Chondrocyte (in vitro differentiated cells): ENCODE measurements around the gene EXOC3L1. TPM values are rescaled to one million over a fixed set of nuclear protein-coding genes. Genes with fewer than 3 reads are reported as not detected.

Source experiments
- DNase-seq: peaks from one replicate; pipeline ENCODE4 v3.0.0; 2021; ENCODE audit warnings: mixed read lengths, low spot score
- H3K27ac Mint-ChIP-seq: one replicate; pipeline ENCODE4 v1.8.0; 2021; ENCODE audit warnings: mild to moderate bottlenecking, moderate library complexity, mixed read lengths; ENCODE audit not compliant: unreplicated experiment
- H3K27me3 Mint-ChIP-seq: 2 replicates; pipeline ENCODE4 v1.8.0; 2021; ENCODE audit warnings: low read depth, mixed read lengths
- H3K36me3 Mint-ChIP-seq: 2 replicates; pipeline ENCODE4 v1.8.0; 2021; ENCODE audit warnings: low read depth, mixed read lengths
- H3K4me1 Mint-ChIP-seq: 2 replicates; pipeline ENCODE4 v1.8.0; 2021; ENCODE audit warnings: low read depth, mild to moderate bottlenecking, mixed read lengths
- H3K4me3 Mint-ChIP-seq: one replicate; pipeline ENCODE4 v1.8.0; 2021; ENCODE audit warnings: mild to moderate bottlenecking, moderate library complexity, mixed read lengths; ENCODE audit not compliant: unreplicated experiment
- H3K9me3 Mint-ChIP-seq: 2 replicates; pipeline ENCODE4 v1.8.0; 2021; ENCODE audit warnings: low read depth, mixed read lengths
- total RNA-seq: library from RNA; stranded (reverse); gene quantifications from 3 replicates; pipeline ENCODE4 v1.2.1, GENCODE V29; 2021
- TF ChIP-seq, protein P1 (sequence below): fragments of 200-600 bp; sonication (generic); IDR thresholded peaks from 2 replicates; pipeline ENCODE4 v1.5.0; 2021; ENCODE audit warnings: antibody characterized with exemption, mild to moderate bottlenecking, moderate library complexity

The EXOC3L1 gene
- total RNA-seq, 1 donor from 2014 or later: not detected

GRCh38 chr16:67174706-67175231 is 15.2 kb downstream of the EXOC3L1 start:
- no peaks in the 10 kb centered on the region for H3K9me3 Mint-ChIP-seq
- peak; percentile 89 for DNase-seq
- H3K36me3 Mint-ChIP-seq: peaks cover 1% of the 10 kb centered on the region
- H3K4me1 Mint-ChIP-seq: peaks cover 48% of the 10 kb centered on the region
- peak overlapping the region; percentile 83 for H3K4me3 Mint-ChIP-seq
- TF ChIP-seq, protein P1, sequence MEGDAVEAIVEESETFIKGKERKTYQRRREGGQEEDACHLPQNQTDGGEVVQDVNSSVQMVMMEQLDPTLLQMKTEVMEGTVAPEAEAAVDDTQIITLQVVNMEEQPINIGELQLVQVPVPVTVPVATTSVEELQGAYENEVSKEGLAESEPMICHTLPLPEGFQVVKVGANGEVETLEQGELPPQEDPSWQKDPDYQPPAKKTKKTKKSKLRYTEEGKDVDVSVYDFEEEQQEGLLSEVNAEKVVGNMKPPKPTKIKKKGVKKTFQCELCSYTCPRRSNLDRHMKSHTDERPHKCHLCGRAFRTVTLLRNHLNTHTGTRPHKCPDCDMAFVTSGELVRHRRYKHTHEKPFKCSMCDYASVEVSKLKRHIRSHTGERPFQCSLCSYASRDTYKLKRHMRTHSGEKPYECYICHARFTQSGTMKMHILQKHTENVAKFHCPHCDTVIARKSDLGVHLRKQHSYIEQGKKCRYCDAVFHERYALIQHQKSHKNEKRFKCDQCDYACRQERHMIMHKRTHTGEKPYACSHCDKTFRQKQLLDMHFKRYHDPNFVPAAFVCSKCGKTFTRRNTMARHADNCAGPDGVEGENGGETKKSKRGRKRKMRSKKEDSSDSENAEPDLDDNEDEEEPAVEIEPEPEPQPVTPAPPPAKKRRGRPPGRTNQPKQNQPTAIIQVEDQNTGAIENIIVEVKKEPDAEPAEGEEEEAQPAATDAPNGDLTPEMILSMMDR: no peak
- no peak overlapping the region for H3K27ac Mint-ChIP-seq
- H3K27me3 Mint-ChIP-seq: no peaks in the 10 kb centered on the region

GRCh38 chr16:67173808-67174705 is 15.9 kb downstream of the EXOC3L1 start:
- H3K27me3 Mint-ChIP-seq: no peaks in the 10 kb centered on the region

DNA sequence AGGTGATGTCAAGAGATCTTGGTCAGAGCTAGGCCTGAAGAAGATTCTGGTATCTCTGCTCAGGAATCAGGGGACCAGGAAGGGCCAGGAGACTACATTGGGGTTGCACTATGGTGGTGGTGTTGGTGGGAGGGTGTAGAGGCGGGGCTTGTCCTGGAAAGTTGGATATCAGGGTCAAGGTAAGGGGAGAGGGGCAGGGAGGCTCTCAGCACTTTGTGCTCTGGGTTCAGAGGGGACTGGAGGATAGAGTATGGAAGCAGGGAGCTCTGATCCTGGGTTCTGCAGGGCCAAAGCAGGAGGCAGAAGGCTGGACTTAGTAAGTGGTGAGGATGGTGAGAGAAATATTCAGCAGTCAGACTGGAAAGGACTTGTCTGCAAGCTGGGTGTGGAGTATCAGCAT is 16.6 kb downstream of the EXOC3L1 start:
- Mint-ChIP-seq H3K4me3 (peak overlapping the region; percentile 83), H3K27ac (peak overlapping the region; percentile 98), H3K9me3 (no peaks in the 10 kb centered on the region), H3K4me1 (peaks cover 48% of the 10 kb centered on the region), H3K27me3 (no peaks in the 10 kb centered on the region), H3K36me3 (no peaks in the 10 kb centered on the region)
- TF ChIP-seq, protein P1: no peak
- no peak for DNase-seq

More at GRCh38 chr16:67173808-67174705, 15.9 kb downstream of the EXOC3L1 start:
- Mint-ChIP-seq H3K27ac (peak overlapping the region; percentile 98), H3K4me1 (peaks cover 51% of the 10 kb centered on the region), H3K9me3 (no peaks in the 10 kb centered on the region), H3K36me3 (peaks cover 1% of the 10 kb centered on the region), H3K4me3 (peak overlapping the region; percentile 83)
- TF ChIP-seq, protein P1: peak; percentile 70
- peak; percentile 97 for DNase-seq

GRCh38 chr16:67170949-67171649 is 18.8 kb downstream of the EXOC3L1 start:
- Mint-ChIP-seq H3K4me1 (peaks cover 41% of the 10 kb centered on the region), H3K9me3 (no peaks in the 10 kb centered on the region), H3K4me3 (peak overlapping the region; percentile 78), H3K27me3 (no peaks in the 10 kb centered on the region), H3K27ac (peak overlapping the region; percentile 95), H3K36me3 (no peaks in the 10 kb centered on the region)
- TF ChIP-seq, protein P1: no peak
- no peak for DNase-seq
